ENCODE data around the gene MZT2A.
"Not testable (repeated sequence)": the region's sequence is repeated elsewhere in the genome, so short reads cannot be mapped to it uniquely, and the experiment has no call there.

GRCh38 chr2:131515235-131515634, 23.0 kb upstream of the MZT2A start:
- not testable (repeated sequence) for TF ChIP-seq POLR2A, TAF1, POLR2AphosphoS5 (IDR thresholded peaks at IDR 0.05; ENCODE audit: low read depth, low read length)
